H9 (cell line): ENCODE measurements around the gene LY6G5B. TPM values are rescaled to one million over a fixed set of nuclear protein-coding genes. Genes with fewer than 3 reads are reported as not detected.

ENCODE experiments used
- DNase-seq: peaks from one replicate; pipeline ENCODE4 v3.0.0-alpha.2; 2017
- H2AFZ ChIP-seq: one replicate; pipeline ENCODE4 v1.6.1; 2013; ENCODE audit warnings: mild to moderate bottlenecking, low read length, control low read depth, moderate library complexity
- H2AK5ac ChIP-seq: 2 replicates; pipeline ENCODE4 v1.6.1; 2013; ENCODE audit warnings: low read length, control low read depth, mixed read lengths; ENCODE audit not compliant: insufficient read length
- H2BK120ac ChIP-seq: one replicate; pipeline ENCODE4 v1.6.1; 2013; ENCODE audit warnings: low read depth, mild to moderate bottlenecking, low read length, control low read depth, inconsistent platforms; ENCODE audit not compliant: poor library complexity, severe bottlenecking
- H2BK12ac ChIP-seq: 2 replicates; pipeline ENCODE4 v1.6.1; 2013; ENCODE audit warnings: low read length, control low read depth, mixed read lengths, low read depth; ENCODE audit not compliant: insufficient read length
- H2BK15ac ChIP-seq: 2 replicates; pipeline ENCODE4 v1.6.1; 2013; ENCODE audit warnings: low read depth, low read length, control low read depth
- H2BK20ac ChIP-seq: one replicate; pipeline ENCODE4 v1.6.1; 2013; ENCODE audit warnings: low read depth, mild to moderate bottlenecking, low read length, control low read depth, inconsistent platforms; ENCODE audit not compliant: poor library complexity, severe bottlenecking
- H2BK5ac ChIP-seq: 2 replicates; pipeline ENCODE4 v1.6.1; 2013; ENCODE audit warnings: low read length, control low read depth, mixed read lengths; ENCODE audit not compliant: insufficient read length
- H3K14ac ChIP-seq: 2 replicates; pipeline ENCODE4 v1.6.1; 2013; ENCODE audit warnings: low read length, control low read depth; ENCODE audit not compliant: insufficient read depth
- H3K18ac ChIP-seq: 2 replicates; pipeline ENCODE4 v1.6.1; 2013; ENCODE audit warnings: low read depth, mild to moderate bottlenecking, mixed read lengths, low read length, control low read depth; ENCODE audit not compliant: insufficient read length
- H3K23ac ChIP-seq: 2 replicates; pipeline ENCODE4 v1.6.1; 2013; ENCODE audit warnings: low read length, control low read depth, mixed read lengths, low read depth; ENCODE audit not compliant: insufficient read length
- H3K23me2 ChIP-seq: 2 replicates; pipeline ENCODE4 v1.6.1; 2013; ENCODE audit warnings: low read depth, mild to moderate bottlenecking, mixed read lengths, low read length, control low read depth; ENCODE audit not compliant: insufficient read length, poor library complexity, severe bottlenecking
- H3K27ac ChIP-seq: 2 replicates; pipeline ENCODE4 v1.5.1; 2013; ENCODE audit warnings: low read length, control low read depth, mixed read lengths, low read depth; ENCODE audit not compliant: insufficient read length
- H3K27me3 ChIP-seq: 2 replicates; pipeline ENCODE4 v1.6.1; 2013; ENCODE audit warnings: low read length, control low read depth, inconsistent platforms; ENCODE audit not compliant: insufficient read depth
- H3K4ac ChIP-seq: 2 replicates; pipeline ENCODE4 v1.6.1; 2013; ENCODE audit warnings: low read depth, mild to moderate bottlenecking, control low read depth, inconsistent platforms, low read length, moderate library complexity
- H3K4me1 ChIP-seq: 2 replicates; pipeline ENCODE4 v1.6.1; 2013; ENCODE audit warnings: low read length, control low read depth, inconsistent platforms; ENCODE audit not compliant: insufficient read depth
- H3K4me2 ChIP-seq: 2 replicates; pipeline ENCODE4 v1.6.1; 2013; ENCODE audit warnings: low read length, control low read depth, mixed read lengths; ENCODE audit not compliant: insufficient read length, insufficient read depth
- H3K56ac ChIP-seq: 2 replicates; pipeline ENCODE4 v1.6.1; 2013; ENCODE audit warnings: low read depth, mild to moderate bottlenecking, mixed read lengths, low read length, control low read depth; ENCODE audit not compliant: insufficient read length
- H3K79me1 ChIP-seq: 2 replicates; pipeline ENCODE4 v1.6.1; 2013; ENCODE audit warnings: low read depth, mild to moderate bottlenecking, moderate library complexity, low read length, control low read depth, inconsistent platforms; ENCODE audit not compliant: insufficient read depth, poor library complexity, severe bottlenecking
- H3K79me2 ChIP-seq: 2 replicates; pipeline ENCODE4 v1.6.1; 2013; ENCODE audit warnings: low read length, control low read depth, inconsistent platforms; ENCODE audit not compliant: insufficient read depth
- H3K9ac ChIP-seq: 2 replicates; pipeline ENCODE4 v1.6.1; 2013; ENCODE audit warnings: low read length, control low read depth, mixed read lengths; ENCODE audit not compliant: insufficient read length; ENCODE audit errors: extremely low read depth
- H3K9me3 ChIP-seq: one replicate; pipeline ENCODE4 v1.6.1; 2013; ENCODE audit warnings: low read depth, low read length, inconsistent platforms; ENCODE audit not compliant: control insufficient read depth
- H3T11ph ChIP-seq: one replicate; pipeline ENCODE4 v1.6.1; 2013; ENCODE audit warnings: mild to moderate bottlenecking, low read length, control low read depth, inconsistent platforms
- H4K20me1 ChIP-seq: one replicate; pipeline ENCODE4 v1.6.1; 2013; ENCODE audit not compliant: control insufficient read depth, insufficient read length, insufficient read depth
- H4K5ac ChIP-seq: 2 replicates; pipeline ENCODE4 v1.6.1; 2013; ENCODE audit warnings: low read depth, mild to moderate bottlenecking, mixed read lengths, low read length, control low read depth; ENCODE audit not compliant: insufficient read length
- H4K8ac ChIP-seq: replicated peaks from 2 replicates; pipeline ENCODE4 v1.6.1; 2013; ENCODE audit warnings: low read length, control low read depth, mixed read lengths, low read depth; ENCODE audit not compliant: insufficient read length
- H4K91ac ChIP-seq: 2 replicates; pipeline ENCODE4 v1.6.1; 2013; ENCODE audit warnings: low read depth, mild to moderate bottlenecking, moderate library complexity, mixed read lengths, low read length, control low read depth; ENCODE audit not compliant: insufficient read length
- H3K27ac Mint-ChIP-seq, 3 experiments: 2 replicates in 2 of 3; 3 replicates in 1 of 3; pipeline ENCODE4 v1.8.0; 2020 to 2021; ENCODE audit warnings: mixed read lengths in 3 of 3, mild to moderate bottlenecking in 1 of 3, moderate library complexity in 1 of 3
- H3K27me3 Mint-ChIP-seq: 2 replicates; pipeline ENCODE4 v1.8.0; 2021; ENCODE audit warnings: low read depth, mild to moderate bottlenecking, moderate library complexity, mixed read lengths
- H3K36me3 Mint-ChIP-seq, 3 experiments: 2 replicates in 2 of 3; 3 replicates in 1 of 3; pipeline ENCODE4 v1.8.0; 2020 to 2021; ENCODE audit warnings: low read depth in 3 of 3, mixed read lengths in 3 of 3; ENCODE audit not compliant: insufficient read depth in 1 of 3
- H3K4me1 Mint-ChIP-seq, 2 experiments: 2 replicates each; pipeline ENCODE4 v1.8.0; 2020; ENCODE audit warnings: mixed read lengths in 2 of 2
- H3K4me3 Mint-ChIP-seq, 2 experiments: 2 replicates in 1 of 2; 3 replicates in 1 of 2; pipeline ENCODE4 v1.8.0; 2020 to 2021; ENCODE audit warnings: mild to moderate bottlenecking in 2 of 2, mixed read lengths in 2 of 2, moderate library complexity in 1 of 2
- H3K9me3 Mint-ChIP-seq, 2 experiments: 2 replicates in 1 of 2; 3 replicates in 1 of 2; pipeline ENCODE4 v1.8.0; 2020; ENCODE audit warnings: mild to moderate bottlenecking in 2 of 2, mixed read lengths in 2 of 2, moderate library complexity in 1 of 2
- CTCF ChIP-seq: fragments of 200-600 bp; sonication (generic); conservative IDR thresholded peaks from 3 replicates; pipeline ENCODE4 v1.8.0; 2021; ENCODE audit warnings: antibody characterized with exemption, mild to moderate bottlenecking
- WGBS: extraction: QIAGEN DNeasy Blood & Tissue Kit; methylation state at CpG from one replicate; pipeline ENCODE4 v1.1.7; 2013; ENCODE audit warnings: missing lambda C conversion rate, low lambda C conversion rate, mixed read lengths; ENCODE audit not compliant: insufficient read length; ENCODE audit errors: extremely low coverage; 5-methylcytosine and 5-hydroxymethylcytosine counted together
- total RNA-seq: library from RNA; stranded (reverse); gene quantifications from 2 replicates; pipeline ENCODE4 v1.2.1, GENCODE V29; 2021

The LY6G5B gene
- total RNA-seq, 1 experiment from 2014 or later: 21.6 TPM

GRCh38 chr6:31692886-31693285, 23.1 kb downstream of the LY6G5B start:
- H3K9me3 Mint-ChIP-seq: no peaks in the 10 kb centered on the region
- Histone ChIP-seq H3K56ac (no peak overlapping the region), H3K79me1 (no peaks in the 10 kb centered on the region), H3K4ac (no peak overlapping the region), H3K4me2 (no peak overlapping the region), H4K8ac (no peak overlapping the region), H4K91ac (no peak overlapping the region), H3K9ac (no peak overlapping the region), H3T11ph (no peak overlapping the region), H3K4me1 (no peaks in the 10 kb centered on the region), H2BK20ac (no peak overlapping the region), H2BK5ac (no peak overlapping the region), H3K18ac (no peak overlapping the region), H4K20me1 (no peaks in the 10 kb centered on the region), H2AFZ (no peak overlapping the region), H3K14ac (no peak overlapping the region), H2BK12ac (no peak overlapping the region), H2BK15ac (no peak overlapping the region), H2BK120ac (no peak overlapping the region), H4K5ac (no peak overlapping the region), H3K9me3 (no peaks in the 10 kb centered on the region), H3K27me3 (no peaks in the 10 kb centered on the region), H3K27ac (no peak overlapping the region), H3K23ac (no peak overlapping the region), H3K23me2 (no peaks in the 10 kb centered on the region), H2AK5ac (no peak overlapping the region), H3K79me2 (no peaks in the 10 kb centered on the region)
- no CpG with 5 or more reads among the region's 9 CpGs for WGBS
- H3K4me3 Mint-ChIP-seq: no peak overlapping the region
- H3K27me3 Mint-ChIP-seq: no peaks in the 10 kb centered on the region
- DNase-seq: no peak
- TF ChIP-seq CTCF: no peak
- peaks cover 3 to 8% of the 10 kb centered on the region in 2 experiments; a peak in 3 of 4 replicates for H3K4me1 Mint-ChIP-seq
- 0 out of 7 replicates have a peak overlapping the region, but pooled peaks of 1 of the 3 experiments have one; percentile 6 for H3K27ac Mint-ChIP-seq
- peaks cover 9 to 60% (median 40%) of the 10 kb centered on the region in 3 experiments; a peak in 6 of 7 replicates for H3K36me3 Mint-ChIP-seq
